Natural killer cell (primary cell): ENCODE data around the gene CA5B. TPM values are rescaled to one million over a fixed set of nuclear protein-coding genes. Genes with fewer than 3 reads are reported as not detected.

Source experiments
- ATAC-seq, 3 donors: fragments of 150-1000 bp in 2 of 3; fragments of 200-7000 bp in 1 of 3; cut with Tn5 transposase; 1 replicate in 1 of 3; 2 replicates in 2 of 3; pipeline ENCODE4 v1.10.0; 2021; ENCODE audit warnings: mild to moderate bottlenecking in 2 of 3, moderate library complexity in 2 of 3
- DNase-seq, 2 donors: peaks; one replicate each; pipeline versions ENCODE4 v3.0.0 to v3.0.0-alpha.2; 2013 to 2021; ENCODE audit warnings: mixed read lengths in 1 of 2
- H3K27ac ChIP-seq: one replicate; pipeline ENCODE4 v1.5.1; 2013; ENCODE audit warnings: mild to moderate bottlenecking, low read length
- H3K27me3 ChIP-seq: one replicate; pipeline ENCODE4 v1.6.1; 2013; ENCODE audit warnings: low read length; ENCODE audit not compliant: control insufficient read depth, insufficient read depth
- H3K36me3 ChIP-seq: one replicate; pipeline ENCODE4 v1.6.1; 2013; ENCODE audit warnings: low read length; ENCODE audit not compliant: control insufficient read depth, insufficient read depth
- H3K4me1 ChIP-seq: one replicate; pipeline ENCODE4 v1.6.1; 2013; ENCODE audit warnings: low read length; ENCODE audit not compliant: control insufficient read depth, insufficient read depth
- H3K4me3 ChIP-seq: one replicate; pipeline ENCODE4 v1.5.1; 2013; ENCODE audit warnings: low read length
- H3K9me3 ChIP-seq: one replicate; pipeline ENCODE4 v1.6.1; 2013; ENCODE audit warnings: low read length; ENCODE audit not compliant: control insufficient read depth, insufficient read depth
- H3K27ac Mint-ChIP-seq, 2 donors: one replicate each; pipeline ENCODE4 v1.8.0; 2022; ENCODE audit warnings: mild to moderate bottlenecking in 2 of 2, mixed read lengths in 2 of 2, moderate library complexity in 1 of 2
- H3K27me3 Mint-ChIP-seq, 2 donors: one replicate each; pipeline ENCODE4 v1.8.0; 2022; ENCODE audit warnings: low read depth in 2 of 2, mixed read lengths in 2 of 2
- H3K36me3 Mint-ChIP-seq: one replicate; pipeline ENCODE4 v1.8.0; 2022; ENCODE audit warnings: mixed read lengths
- H3K4me1 Mint-ChIP-seq, 2 donors: one replicate each; pipeline ENCODE4 v1.8.0; 2022; ENCODE audit warnings: mixed read lengths in 2 of 2
- H3K4me3 Mint-ChIP-seq: one replicate; pipeline ENCODE4 v1.8.0; 2022; ENCODE audit warnings: mild to moderate bottlenecking, moderate library complexity, mixed read lengths
- H3K9me3 Mint-ChIP-seq, 2 donors: one replicate each; pipeline ENCODE4 v1.8.0; 2022; ENCODE audit warnings: mixed read lengths in 2 of 2
- WGBS: methylation state at CpG from one replicate; pipeline ENCODE4 v1.1.7; 2013; ENCODE audit warnings: missing lambda C conversion rate; ENCODE audit not compliant: insufficient coverage; 5-methylcytosine and 5-hydroxymethylcytosine counted together
- intact Hi-C: fragments of 100-400 bp; cut with micrococcal nuclease; formaldehyde crosslinking; loops from one replicate; pipeline ENCODE4 v1.14.2; 2022
- total RNA-seq, 4 donors: library from RNA; stranded (reverse); fragments of 120-200 nt in 1 of 4; gene quantifications; one replicate each; pipeline versions ENCODE4 v1.2.3 to v1.2.4, GENCODE V29; 2013 to 2022
- TF ChIP-seq, protein P1 (sequence below): fragments of 200-600 bp; IDR thresholded peaks from one replicate; pipeline ENCODE4 v1.8.0; 2022; ENCODE audit warnings: antibody characterized with exemption

The CA5B gene
- total RNA-seq, 3 donors from 2014 or later (not counting 1 experiment from before 2014, with no cell fraction given): 56.3 to 111 (median 80.5) TPM

DNA sequence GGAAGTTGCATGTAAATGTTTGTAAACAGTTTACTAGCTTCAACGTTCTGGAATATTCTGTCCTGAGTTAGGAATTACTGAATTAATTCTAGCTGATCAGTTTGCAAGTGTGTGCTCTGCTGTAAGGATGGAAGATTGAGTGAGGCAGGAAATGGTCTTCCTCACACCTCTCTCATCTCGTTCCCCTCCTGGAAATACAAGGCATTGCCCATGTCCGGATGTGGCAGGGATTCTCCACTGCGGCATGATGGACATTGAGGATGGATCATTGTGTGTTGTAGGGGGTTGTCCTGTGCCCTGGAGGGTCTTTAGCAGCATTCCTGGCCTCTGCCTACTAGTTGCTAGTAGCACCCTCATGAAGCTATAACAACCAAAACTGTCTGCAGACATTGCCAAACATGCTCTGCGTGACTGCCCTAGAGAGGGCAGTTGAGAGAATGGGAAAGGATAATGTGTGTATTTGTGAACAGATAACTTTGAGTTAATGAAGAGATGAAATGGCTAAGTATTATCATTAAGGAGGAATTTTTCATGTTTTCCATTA is 12.6 kb downstream of the CA5B start:
- DNase-seq (peak in 1 of 2 donors; percentile 50), ATAC-seq (peak in 2 of 3 donors; percentile 27 to 30)
- H3K27me3 Mint-ChIP-seq: no peaks in the 10 kb centered on the region
- intact Hi-C loops: loop anchor here (1.0 kb wide), 2 partner anchors 12 to 75 kb away; partner anchors contain the start of gene CA5B
- H3K4me3 ChIP-seq: no peak overlapping the region
- peak overlapping the region; percentile 94 to 96 for H3K27ac Mint-ChIP-seq
- H3K27ac ChIP-seq: peak overlapping the region; percentile 100
- H3K27me3 ChIP-seq: no peaks in the 10 kb centered on the region
- no CpG with 5 or more reads among the region's 5 CpGs for WGBS
- peak overlapping the region; percentile 92 for H3K4me3 Mint-ChIP-seq
- TF ChIP-seq, protein P1, sequence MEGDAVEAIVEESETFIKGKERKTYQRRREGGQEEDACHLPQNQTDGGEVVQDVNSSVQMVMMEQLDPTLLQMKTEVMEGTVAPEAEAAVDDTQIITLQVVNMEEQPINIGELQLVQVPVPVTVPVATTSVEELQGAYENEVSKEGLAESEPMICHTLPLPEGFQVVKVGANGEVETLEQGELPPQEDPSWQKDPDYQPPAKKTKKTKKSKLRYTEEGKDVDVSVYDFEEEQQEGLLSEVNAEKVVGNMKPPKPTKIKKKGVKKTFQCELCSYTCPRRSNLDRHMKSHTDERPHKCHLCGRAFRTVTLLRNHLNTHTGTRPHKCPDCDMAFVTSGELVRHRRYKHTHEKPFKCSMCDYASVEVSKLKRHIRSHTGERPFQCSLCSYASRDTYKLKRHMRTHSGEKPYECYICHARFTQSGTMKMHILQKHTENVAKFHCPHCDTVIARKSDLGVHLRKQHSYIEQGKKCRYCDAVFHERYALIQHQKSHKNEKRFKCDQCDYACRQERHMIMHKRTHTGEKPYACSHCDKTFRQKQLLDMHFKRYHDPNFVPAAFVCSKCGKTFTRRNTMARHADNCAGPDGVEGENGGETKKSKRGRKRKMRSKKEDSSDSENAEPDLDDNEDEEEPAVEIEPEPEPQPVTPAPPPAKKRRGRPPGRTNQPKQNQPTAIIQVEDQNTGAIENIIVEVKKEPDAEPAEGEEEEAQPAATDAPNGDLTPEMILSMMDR: no peak
- H3K9me3 ChIP-seq: no peaks in the 10 kb centered on the region
- peaks cover 58% of the 10 kb centered on the region for H3K4me1 ChIP-seq
- H3K9me3 Mint-ChIP-seq: no peaks in the 10 kb centered on the region
- H3K4me1 Mint-ChIP-seq: peaks cover 69 to 82% of the 10 kb centered on the region in 2 donors
- no peaks in the 10 kb centered on the region for H3K36me3 Mint-ChIP-seq
- peaks cover 4% of the 10 kb centered on the region for H3K36me3 ChIP-seq

DNA sequence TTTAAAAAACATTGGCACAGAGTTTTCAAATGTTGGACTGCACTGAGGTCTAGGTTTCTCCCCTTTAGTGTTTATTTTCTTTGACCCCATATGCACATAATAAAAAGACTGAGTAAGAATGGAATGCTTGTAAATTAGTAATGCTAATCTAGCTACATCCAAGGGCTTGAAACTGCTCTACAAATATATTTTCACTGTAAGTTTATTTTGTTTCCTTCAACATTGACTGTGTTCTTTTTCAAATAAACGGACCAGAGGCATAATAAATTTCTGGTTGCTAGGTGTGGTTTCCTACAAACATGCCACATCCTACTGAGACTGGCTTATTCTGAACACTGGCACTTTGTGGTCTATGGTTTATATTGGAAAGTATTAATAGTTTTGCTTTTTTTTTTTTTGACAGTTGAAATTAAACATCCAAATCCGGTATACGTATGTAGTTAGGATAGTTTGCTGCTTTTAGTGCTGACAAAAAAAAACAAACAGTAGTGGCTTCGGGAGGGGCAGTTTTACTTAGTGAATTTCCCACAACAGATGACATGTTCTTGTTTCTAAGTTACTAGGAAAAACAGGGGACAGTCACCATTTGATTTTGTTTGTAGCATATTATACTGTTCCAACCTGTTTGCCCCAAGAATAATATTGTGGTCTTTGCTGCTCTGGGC is 13.2 kb downstream of the CA5B start:
- peaks cover 4% of the 10 kb centered on the region for H3K36me3 ChIP-seq
- intact Hi-C loops: loop anchor here (1.0 kb wide), 1 partner anchor 13 kb away; the partner anchor contains the start of gene CA5B
- no peaks in the 10 kb centered on the region for H3K36me3 Mint-ChIP-seq
- 0% methylated on average over 2 of the region's 4 CpGs for WGBS
- H3K27ac ChIP-seq: peak overlapping the region; percentile 100
- no peaks in the 10 kb centered on the region for H3K9me3 Mint-ChIP-seq
- peaks cover 57% of the 10 kb centered on the region for H3K4me1 ChIP-seq
- H3K27me3 ChIP-seq: no peaks in the 10 kb centered on the region
- H3K4me3 ChIP-seq: peak overlapping the region; percentile 11
- H3K4me3 Mint-ChIP-seq: peak overlapping the region; percentile 92
- ATAC-seq (peak; percentile 63 to 85 (median 83)), DNase-seq (peak in 1 of 2 donors; percentile 79)
- H3K27ac Mint-ChIP-seq: peak overlapping the region; percentile 94 to 96
- H3K9me3 ChIP-seq: no peaks in the 10 kb centered on the region
- peaks cover 73 to 86% of the 10 kb centered on the region in 2 donors for H3K4me1 Mint-ChIP-seq
- H3K27me3 Mint-ChIP-seq: no peaks in the 10 kb centered on the region
- TF ChIP-seq, protein P1: no peak

DNA sequence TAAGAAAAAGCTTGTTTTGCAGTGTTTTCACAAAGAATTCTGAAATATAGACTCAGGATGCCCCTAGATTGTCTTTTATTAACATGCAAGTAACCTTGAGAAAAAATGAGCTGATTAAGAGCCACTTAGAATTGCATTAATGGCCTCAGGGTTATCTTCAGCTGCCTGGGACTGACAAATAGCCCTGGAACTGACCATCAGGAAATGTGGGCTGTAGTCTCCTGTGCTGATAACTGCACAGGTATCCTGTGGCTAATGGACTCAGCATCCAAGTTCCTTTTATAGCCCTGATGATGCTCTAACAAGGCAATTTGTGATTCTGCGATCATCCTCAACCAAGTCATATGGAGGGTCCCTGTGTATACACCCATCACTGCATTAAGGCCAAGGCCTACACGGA is 17.0 kb downstream of the CA5B start:
- peak overlapping the region in 1 of 2 donors; percentile 96 for H3K27ac Mint-ChIP-seq
- no peak for DNase-seq
- no peak for ATAC-seq
- H3K27me3 ChIP-seq: no peaks in the 10 kb centered on the region
- H3K9me3 Mint-ChIP-seq: no peaks in the 10 kb centered on the region
- no peaks in the 10 kb centered on the region for H3K27me3 Mint-ChIP-seq
- H3K27ac ChIP-seq: peak overlapping the region; percentile 42
- no peaks in the 10 kb centered on the region for H3K9me3 ChIP-seq
- peaks cover 4% of the 10 kb centered on the region for H3K36me3 ChIP-seq
- peaks cover 72% of the 10 kb centered on the region for H3K4me1 ChIP-seq
- 83% methylated on average over 2 of the region's 2 CpGs for WGBS
- no peak overlapping the region for H3K4me3 ChIP-seq
- H3K36me3 Mint-ChIP-seq: no peaks in the 10 kb centered on the region
- TF ChIP-seq, protein P1: no peak
- H3K4me1 Mint-ChIP-seq: peaks cover 63 to 79% of the 10 kb centered on the region in 2 donors
- intact Hi-C loops: no loop called here
- H3K4me3 Mint-ChIP-seq: peak overlapping the region; percentile 9
